ENCODE results near the gene AMELY. TPM values are rescaled to one million over a fixed set of nuclear protein-coding genes. Genes with fewer than 3 reads are reported as not detected.

AMELY gene
- total RNA-seq, 1 donor from 2014 or later, result not detected

Other genes with a start within 250 kb of the AMELY start
- 0.16 TPM for gene TBL1Y, start 1.1 kb downstream of the AMELY start, total RNA-seq